Spleen (tissue), 11 donors: ENCODE measurements around the gene ITM2B. TPM values are rescaled to one million over a fixed set of nuclear protein-coding genes. Genes with fewer than 3 reads are reported as not detected.

Experiments
- DNase-seq: peaks from one replicate; pipeline ENCODE4 v3.0.0-alpha.2; 2020
- H3K27ac ChIP-seq, 8 donors: fragments of 200-600 bp; sonication (generic) in 7 of 8; 1 replicate in 4 of 8; 2 replicates in 4 of 8; pipeline versions ENCODE4 v1.5.0 to v1.8.0; 2016 to 2021; ENCODE audit warnings: inconsistent platforms in 4 of 8, mild to moderate bottlenecking in 4 of 8, moderate library complexity in 1 of 8
- H3K27me3 ChIP-seq, 7 donors: fragments of 200-600 bp; sonication (generic) in 6 of 7; replicated peaks in 1 of 7; 1 replicate in 4 of 7; 2 replicates in 3 of 7; pipeline versions ENCODE4 v1.5.0 to v1.8.0; 2016 to 2021; ENCODE audit warnings: inconsistent platforms in 3 of 7, mild to moderate bottlenecking in 1 of 7
- H3K36me3 ChIP-seq, 6 donors: fragments of 200-600 bp; sonication (generic) in 5 of 6; 1 replicate in 4 of 6; 2 replicates in 2 of 6; pipeline versions ENCODE4 v1.5.0 to v1.8.0; 2016 to 2021; ENCODE audit warnings: inconsistent platforms in 2 of 6
- H3K4me1 ChIP-seq, 6 donors: fragments of 200-600 bp; sonication (generic) in 5 of 6; 1 replicate in 3 of 6; 2 replicates in 3 of 6; pipeline versions ENCODE4 v1.5.0 to v1.8.0; 2016 to 2021; ENCODE audit warnings: inconsistent platforms in 3 of 6
- H3K4me3 ChIP-seq, 8 donors: fragments of 200-600 bp; sonication (generic) in 7 of 8; 1 replicate in 4 of 8; 2 replicates in 4 of 8; pipeline versions ENCODE4 v1.5.0 to v1.8.0; 2016 to 2021; ENCODE audit warnings: inconsistent platforms in 4 of 8, mild to moderate bottlenecking in 4 of 8, moderate library complexity in 2 of 8
- H3K9me3 ChIP-seq, 8 donors: fragments of 200-600 bp; sonication (generic) in 7 of 8; 1 replicate in 4 of 8; 2 replicates in 4 of 8; pipeline versions ENCODE4 v1.5.0 to v1.8.0; 2016 to 2021; ENCODE audit warnings: inconsistent platforms in 4 of 8
- POLR2A ChIP-seq, 3 donors: fragments of 450-650 bp; IDR thresholded peaks; one replicate each; pipeline ENCODE4 v1.5.1; 2017; ENCODE audit warnings: antibody characterized with exemption in 3 of 3, mild to moderate bottlenecking in 1 of 3
- POLR2AphosphoS5 ChIP-seq, 3 donors: sonication (generic); formaldehyde crosslinking; IDR thresholded peaks; one replicate each; pipeline ENCODE4 v1.5.1; 2017; ENCODE audit warnings: antibody characterized with exemption in 3 of 3
- WGBS, 5 donors: extraction: QIAGEN DNeasy Blood & Tissue Kit in 3 of 5; methylation state at CpG; one replicate each; pipeline versions ENCODE4 v1.1.5 to v1.1.7; 2013 to 2018; 5-methylcytosine and 5-hydroxymethylcytosine counted together
- intact Hi-C: fragments of 100-400 bp; cut with DNase I; formaldehyde crosslinking; loops from one replicate; pipeline ENCODE4 v1.15.0; 2023; ENCODE audit warnings: low total_unique reads
- polyA plus RNA-seq, 3 donors: library from polyadenylated mRNA; stranded (reverse); fragments of 200-250 nt; gene quantifications; one replicate each; pipeline ENCODE4 v1.2.1, GENCODE V29; 2013
- total RNA-seq, 7 donors: library from RNA; depleted of rRNA in 3 of 7; stranded (reverse); fragments of >200 nt in 3 of 7; fragmentation: NEBNext Ultra II Directional in 4 of 7; extraction: Animal tissue kit (Norgen Biotek cat#: 25700) in 4 of 7; gene quantifications; one replicate each; pipeline versions ENCODE4 v1.1.0 to v1.2.1, GENCODE V29; 2016 to 2021
- TF ChIP-seq, protein P1 (sequence below), 11 experiments: fragments of 200-600 bp in 7 of 11; fragments of 450-650 bp in 4 of 11; sonication (generic) in 4 of 11; IDR thresholded peaks in 8 of 11; conservative IDR thresholded peaks in 3 of 11; 1 replicate in 7 of 11; 2 replicates in 4 of 11; pipeline versions ENCODE4 v1.4.0 to v1.8.0; 2016 to 2021; ENCODE audit warnings: antibody characterized with exemption in 11 of 11, inconsistent platforms in 4 of 11, mild to moderate bottlenecking in 1 of 11
- donor health status: healthy with polysubstance abuse.
- donor health status: DM: no; HTN: no; CAD: no; lungs with moderate emphysema.
- donor health status: DM: no; HTN: no; CAD: no.
- donor health status: Bipolar disorder and iron deficiency.
- donor health status: healthy.
- donor health status: DM: no; HTN: no; CAD: no.
- donor health status: DM: yes; HTN: yes; CAD: no.

Gene ITM2B
- total and polyA plus RNA-seq, 10 donors: 244 to 890 (median 651) TPM

DNA sequence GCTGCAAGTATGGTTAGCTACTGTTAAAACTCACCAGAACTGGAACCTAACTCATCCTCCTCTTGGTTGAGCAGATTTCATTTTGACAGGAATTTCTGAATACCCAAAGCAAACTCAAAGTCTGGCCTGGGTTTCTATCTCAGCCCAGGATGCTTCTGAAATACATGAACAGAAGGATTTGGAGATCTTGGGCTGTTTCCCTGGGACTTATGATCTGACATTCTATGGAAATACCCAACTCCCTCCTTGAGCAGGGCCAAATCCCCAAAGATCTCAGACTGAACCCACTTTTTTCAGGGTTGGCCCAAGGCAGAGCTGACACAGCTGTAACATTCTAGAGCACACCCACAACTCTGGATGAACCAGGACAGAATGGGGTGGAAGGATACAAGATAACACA is 1.1 kb upstream of the ITM2B start:
- DNase-seq: no peak
- TF ChIP-seq POLR2A (IDR thresholded peaks at IDR 0.05): no peak
- TF ChIP-seq, protein P1, sequence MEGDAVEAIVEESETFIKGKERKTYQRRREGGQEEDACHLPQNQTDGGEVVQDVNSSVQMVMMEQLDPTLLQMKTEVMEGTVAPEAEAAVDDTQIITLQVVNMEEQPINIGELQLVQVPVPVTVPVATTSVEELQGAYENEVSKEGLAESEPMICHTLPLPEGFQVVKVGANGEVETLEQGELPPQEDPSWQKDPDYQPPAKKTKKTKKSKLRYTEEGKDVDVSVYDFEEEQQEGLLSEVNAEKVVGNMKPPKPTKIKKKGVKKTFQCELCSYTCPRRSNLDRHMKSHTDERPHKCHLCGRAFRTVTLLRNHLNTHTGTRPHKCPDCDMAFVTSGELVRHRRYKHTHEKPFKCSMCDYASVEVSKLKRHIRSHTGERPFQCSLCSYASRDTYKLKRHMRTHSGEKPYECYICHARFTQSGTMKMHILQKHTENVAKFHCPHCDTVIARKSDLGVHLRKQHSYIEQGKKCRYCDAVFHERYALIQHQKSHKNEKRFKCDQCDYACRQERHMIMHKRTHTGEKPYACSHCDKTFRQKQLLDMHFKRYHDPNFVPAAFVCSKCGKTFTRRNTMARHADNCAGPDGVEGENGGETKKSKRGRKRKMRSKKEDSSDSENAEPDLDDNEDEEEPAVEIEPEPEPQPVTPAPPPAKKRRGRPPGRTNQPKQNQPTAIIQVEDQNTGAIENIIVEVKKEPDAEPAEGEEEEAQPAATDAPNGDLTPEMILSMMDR (IDR thresholded peaks at IDR 0.05 in 8 of 11, conservative IDR thresholded peaks at IDR 0.05 in 3 of 11): no peak
- TF ChIP-seq POLR2AphosphoS5 (IDR thresholded peaks at IDR 0.05): no peak
- peaks cover 0 to 5% (median 0%) of the 10 kb centered on the region in 6 donors for H3K36me3 ChIP-seq
- peak overlapping the region in 3 of 8 donors; percentile 63 to 88 (median 81) for H3K4me3 ChIP-seq
- intact Hi-C loops: no loop called here
- H3K9me3 ChIP-seq: no peaks in the 10 kb centered on the region
- H3K27me3 ChIP-seq: no peaks in the 10 kb centered on the region
- peaks cover 14 to 47% (median 38%) of the 10 kb centered on the region in 6 donors for H3K4me1 ChIP-seq
- H3K27ac ChIP-seq: peak overlapping the region; percentile 99 to 100 (median 100)

DNA sequence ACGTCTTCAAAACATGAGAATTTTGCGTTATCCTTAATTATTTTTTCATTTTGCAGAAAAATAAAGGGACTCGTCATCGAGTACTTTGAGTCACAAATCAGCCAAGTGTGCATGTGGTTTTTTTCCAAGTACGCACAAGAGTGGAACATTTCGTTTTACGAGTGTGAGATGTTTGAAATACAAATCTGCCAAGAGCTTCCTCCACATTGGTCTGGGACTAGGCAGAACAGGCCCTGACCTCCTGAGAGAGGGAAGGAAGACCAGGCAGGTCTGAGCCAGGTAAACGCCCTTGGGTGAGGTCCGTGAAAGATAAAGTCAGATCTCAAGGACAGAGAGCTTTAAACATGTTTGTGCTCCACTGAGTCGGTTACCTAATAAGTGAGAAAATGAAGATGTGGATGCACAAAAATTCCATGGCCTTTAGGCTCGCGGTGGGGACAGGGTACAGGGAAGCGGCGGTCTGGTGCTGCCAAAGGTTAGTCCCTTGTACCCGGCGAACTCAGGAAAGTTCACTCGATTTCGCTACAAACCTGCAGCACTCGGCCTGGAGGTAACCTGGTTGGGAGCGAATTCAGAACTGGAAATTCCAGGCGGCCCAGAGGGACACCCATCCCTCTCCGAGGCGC is 473 bp upstream of the ITM2B start:
- no peaks in the 10 kb centered on the region for H3K27me3 ChIP-seq
- no peaks in the 10 kb centered on the region for H3K9me3 ChIP-seq
- H3K4me3 ChIP-seq: peak overlapping the region; percentile 63 to 96 (median 82)
- H3K4me1 ChIP-seq: peaks cover 18 to 53% (median 44%) of the 10 kb centered on the region in 6 donors
- no peak for DNase-seq
- intact Hi-C loops: no loop called here
- peaks cover 0 to 5% (median 0%) of the 10 kb centered on the region in 6 donors for H3K36me3 ChIP-seq
- H3K27ac ChIP-seq: peak overlapping the region; percentile 99 to 100 (median 100)
- TF ChIP-seq, protein P1 (IDR thresholded peaks at IDR 0.05 in 8 of 11, conservative IDR thresholded peaks at IDR 0.05 in 3 of 11): no peak
- TF ChIP-seq POLR2A (IDR thresholded peaks at IDR 0.05) (no peak), POLR2AphosphoS5 (IDR thresholded peaks at IDR 0.05) (no peak)
- WGBS, 5 donors: 12 to 23% (median 16%) methylated on average over 15 to 23 of the region's 23 CpGs

DNA sequence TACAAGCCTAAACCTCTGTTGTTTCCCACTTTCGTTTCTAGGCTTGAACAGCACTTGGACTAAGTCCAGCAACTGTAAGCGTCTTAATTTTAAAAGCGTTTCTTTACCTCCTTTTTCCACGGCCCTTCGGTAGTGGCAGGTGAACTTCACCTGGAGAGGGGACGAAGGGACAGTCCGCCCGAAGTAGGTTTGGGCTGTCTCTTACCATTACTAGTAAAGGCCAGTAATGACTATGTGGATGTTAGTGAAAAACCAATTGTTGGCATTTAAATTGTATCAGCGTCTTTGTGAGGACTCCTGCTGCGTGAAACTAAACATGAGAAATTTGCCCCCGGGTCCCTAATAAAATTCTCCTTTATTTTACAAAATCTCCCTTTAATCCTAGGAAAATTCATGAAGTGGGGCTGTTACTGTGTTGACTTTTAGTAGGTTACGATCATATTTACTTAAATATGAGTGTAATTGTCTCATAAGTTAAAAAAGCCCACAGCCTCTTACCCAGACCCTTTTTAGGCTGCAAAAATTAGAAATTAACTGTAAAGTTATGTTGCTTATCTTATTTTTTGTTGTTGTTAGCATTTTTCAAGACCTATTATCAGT is 983 bp downstream of the ITM2B start:
- DNase-seq: no peak
- peaks cover 29 to 68% (median 58%) of the 10 kb centered on the region in 6 donors for H3K4me1 ChIP-seq
- H3K9me3 ChIP-seq: no peaks in the 10 kb centered on the region
- 1 to 2% (median 1%) methylated on average over 12 of the region's 12 CpGs for whole genome bisulfite sequencing, 5 donors
- H3K4me3 ChIP-seq: peak overlapping the region; percentile 63 to 96 (median 82)
- intact Hi-C loops: no loop called here
- H3K27me3 ChIP-seq: no peaks in the 10 kb centered on the region
- H3K36me3 ChIP-seq: peaks cover 0 to 17% (median 0%) of the 10 kb centered on the region in 6 donors
- peak overlapping the region; percentile 99 to 100 (median 100) for H3K27ac ChIP-seq
- no peak for TF ChIP-seq POLR2A (IDR thresholded peaks at IDR 0.05)
- peak in 1 of 3 donors; percentile 3 for TF ChIP-seq POLR2AphosphoS5 (IDR thresholded peaks at IDR 0.05)

DNA sequence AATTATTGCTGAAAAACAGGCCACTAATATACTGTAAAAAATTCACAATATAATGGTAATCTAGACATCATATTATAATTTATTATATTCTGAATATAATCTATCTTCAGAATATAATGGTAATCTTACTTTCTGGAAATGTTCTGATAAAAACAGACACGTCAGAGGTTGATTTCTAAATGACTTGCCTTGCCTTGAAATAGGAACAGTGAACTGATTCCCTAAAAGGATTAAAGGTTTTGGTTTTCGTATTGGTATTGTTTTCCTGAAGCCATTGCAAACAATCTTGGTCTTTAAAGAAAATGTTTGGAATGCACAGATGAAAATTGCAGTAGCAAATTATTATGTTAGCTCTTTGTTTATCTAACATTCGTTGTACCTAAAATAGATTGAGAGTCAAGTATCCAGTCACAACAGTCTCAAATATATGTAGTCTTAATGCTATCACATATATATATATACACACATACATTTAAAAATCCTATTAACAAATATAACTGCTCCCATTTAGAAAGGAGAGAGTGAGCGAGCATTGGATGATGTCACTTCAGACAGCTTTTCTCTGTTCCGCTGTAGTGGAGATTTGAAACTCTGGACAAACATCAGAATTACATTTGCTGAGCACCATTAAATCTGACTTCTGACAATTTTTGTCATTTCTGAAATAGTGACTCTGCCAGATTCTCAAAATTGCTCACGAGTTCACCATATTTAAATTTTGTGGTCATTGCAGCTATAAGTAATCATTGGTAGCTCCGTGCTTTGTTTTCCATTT is 1.7 kb downstream of the ITM2B start:
- TF ChIP-seq, protein P1 (IDR thresholded peaks at IDR 0.05 in 8 of 11, conservative IDR thresholded peaks at IDR 0.05 in 3 of 11): no peak
- TF ChIP-seq POLR2A (IDR thresholded peaks at IDR 0.05) (no peak), POLR2AphosphoS5 (IDR thresholded peaks at IDR 0.05) (no peak)
- Histone ChIP-seq H3K27ac (peak overlapping the region; percentile 99 to 100 (median 100)), H3K27me3 (no peaks in the 10 kb centered on the region), H3K9me3 (no peaks in the 10 kb centered on the region), H3K4me1 (peaks cover 36 to 75% (median 66%) of the 10 kb centered on the region in 6 donors), H3K4me3 (peak overlapping the region; percentile 63 to 96 (median 82)), H3K36me3 (peaks cover 0 to 25% (median 6%) of the 10 kb centered on the region in 6 donors)
- intact Hi-C loops: no loop called here
- no peak for DNase-seq
- 6 to 18% (median 14%) methylated on average over 7 of the region's 7 CpGs for WGBS, 5 donors
